Measurements from ENCODE around the gene DOK3.

GRCh38 chr5:177487975-177488374 lies 21.7 kb downstream of the DOK3 start:
- no peak for TF ChIP-seq CTCF (IDR thresholded peaks at IDR 0.05; ENCODE audit: insufficient read depth, low read length, poor library complexity, severe bottlenecking)
- TF ChIP-seq EZH2phosphoT487 (conservative IDR thresholded peaks at IDR 0.05; ENCODE audit: low read length): no peak

Measured in SU-DHL-6 (cell line).